ENCODE measurements around the gene GRID1. TPM values are rescaled to one million over a fixed set of nuclear protein-coding genes. Genes with fewer than 3 reads are reported as not detected.

Gene GRID1
- total and polyA plus RNA-seq, 2 experiments from 2014 or later: not detected

- in situ Hi-C loops (cut with MboI): no loop called here
- TF ChIP-seq EZH2 (IDR thresholded peaks at IDR 0.05; ENCODE audit: insufficient read depth, poor library complexity, severe bottlenecking) (no peak), EZH2phosphoT487 (IDR thresholded peaks at IDR 0.05; ENCODE audit: insufficient read depth, low read depth) (no peak)
- Histone ChIP-seq H3K36me3 (ENCODE audit: low read depth) (no peaks in the 10 kb centered on the region), H3K9ac (no peak overlapping the region), H3K4me1 (ENCODE audit: insufficient read depth) (no peaks in the 10 kb centered on the region), H3K79me2 (ENCODE audit: insufficient read depth) (no peaks in the 10 kb centered on the region), H3F3A (ENCODE audit: insufficient read depth) (no peaks in the 10 kb centered on the region), H3K4me2 (ENCODE audit: unreplicated experiment) (no peak overlapping the region), H4K20me1 (ENCODE audit: insufficient read depth) (no peaks in the 10 kb centered on the region), H2AFZ (no peak overlapping the region), H3K4me3 (no peak overlapping the region), H3K27me3 (replicated peaks; ENCODE audit: insufficient read depth) (no peaks in the 10 kb centered on the region), H3K27ac (no peak overlapping the region), H3K9me3 (ENCODE audit: low read depth) (no peaks in the 10 kb centered on the region), H3K9me2 (ENCODE audit: insufficient read depth) (no peaks in the 10 kb centered on the region)
- DNase-seq: no peak
- WGBS, 2 experiments (ENCODE audit: low coverage in 1 of 2, low lambda C conversion rate in 2 of 2, missing lambda C conversion rate in 2 of 2): 36 to 42% methylated on average over 18 of the region's 18 CpGs
Measured at GRCh38 chr10:86286236-86287109, 80.1 kb downstream of the GRID1 start.

- Histone ChIP-seq H3F3A (ENCODE audit: insufficient read depth) (no peaks in the 10 kb centered on the region), H3K9me3 (ENCODE audit: low read depth) (no peaks in the 10 kb centered on the region), H3K4me1 (ENCODE audit: insufficient read depth) (no peaks in the 10 kb centered on the region), H3K27me3 (replicated peaks; ENCODE audit: insufficient read depth) (no peaks in the 10 kb centered on the region), H3K27ac (no peak overlapping the region), H3K4me3 (no peak overlapping the region), H3K36me3 (ENCODE audit: low read depth) (no peaks in the 10 kb centered on the region), H2AFZ (no peak overlapping the region), H3K79me2 (ENCODE audit: insufficient read depth) (no peaks in the 10 kb centered on the region), H3K9me2 (ENCODE audit: insufficient read depth) (no peaks in the 10 kb centered on the region), H3K9ac (no peak overlapping the region), H3K4me2 (ENCODE audit: unreplicated experiment) (no peak overlapping the region), H4K20me1 (ENCODE audit: insufficient read depth) (no peaks in the 10 kb centered on the region)
- TF ChIP-seq EZH2 (IDR thresholded peaks at IDR 0.05; ENCODE audit: insufficient read depth, poor library complexity, severe bottlenecking) (no peak), EZH2phosphoT487 (IDR thresholded peaks at IDR 0.05; ENCODE audit: insufficient read depth, low read depth) (no peak)
- in situ Hi-C loops (cut with MboI): no loop called here
- 51 to 56% methylated on average over 10 of the region's 10 CpGs for WGBS, 2 experiments (ENCODE audit: low coverage in 1 of 2, low lambda C conversion rate in 2 of 2, missing lambda C conversion rate in 2 of 2)
- DNase-seq: no peak
Measured at GRCh38 chr10:86285136-86285790, 81.3 kb downstream of the GRID1 start.

GRCh38 chr10:86284355-86285105 is 82.1 kb downstream of the GRID1 start:
- H3K4me3 ChIP-seq: no peak overlapping the region
- no peak overlapping the region for H2AFZ ChIP-seq
- no peaks in the 10 kb centered on the region for H3K36me3 ChIP-seq (ENCODE audit: low read depth)
- H3K4me2 ChIP-seq (ENCODE audit: unreplicated experiment): no peak overlapping the region
- no peak for TF ChIP-seq EZH2phosphoT487 (IDR thresholded peaks at IDR 0.05; ENCODE audit: insufficient read depth, low read depth)
- TF ChIP-seq EZH2 (IDR thresholded peaks at IDR 0.05; ENCODE audit: insufficient read depth, poor library complexity, severe bottlenecking): no peak
- H3F3A ChIP-seq (ENCODE audit: insufficient read depth): no peaks in the 10 kb centered on the region
- H4K20me1 ChIP-seq (ENCODE audit: insufficient read depth): no peaks in the 10 kb centered on the region
- H3K4me1 ChIP-seq (ENCODE audit: insufficient read depth): no peaks in the 10 kb centered on the region
- whole genome bisulfite sequencing, 2 experiments (ENCODE audit: low coverage in 1 of 2, low lambda C conversion rate in 2 of 2, missing lambda C conversion rate in 2 of 2): 38 to 40% methylated on average over 10 to 11 of the region's 11 CpGs
- no peaks in the 10 kb centered on the region for H3K79me2 ChIP-seq (ENCODE audit: insufficient read depth)
- DNase-seq: no peak
- no peak overlapping the region for H3K9ac ChIP-seq
- in situ Hi-C loops (cut with MboI): no loop called here
- H3K27ac ChIP-seq: no peak overlapping the region
- no peaks in the 10 kb centered on the region for H3K27me3 ChIP-seq (replicated peaks; ENCODE audit: insufficient read depth)
- no peaks in the 10 kb centered on the region for H3K9me3 ChIP-seq (ENCODE audit: low read depth)
- H3K9me2 ChIP-seq (ENCODE audit: insufficient read depth): no peaks in the 10 kb centered on the region

- no peak overlapping the region for H3K27ac ChIP-seq
- H3K9ac ChIP-seq: no peak overlapping the region
- H3K9me2 ChIP-seq (ENCODE audit: insufficient read depth): no peaks in the 10 kb centered on the region
- H3K4me3 ChIP-seq: no peak overlapping the region
- H3F3A ChIP-seq (ENCODE audit: insufficient read depth): no peaks in the 10 kb centered on the region
- H3K4me2 ChIP-seq (ENCODE audit: unreplicated experiment): no peak overlapping the region
- 10 to 19% methylated on average over 1 of the region's 1 CpG for WGBS, 2 experiments (ENCODE audit: low coverage in 1 of 2, low lambda C conversion rate in 2 of 2, missing lambda C conversion rate in 2 of 2)
- in situ Hi-C loops (cut with MboI): no loop called here
- no peaks in the 10 kb centered on the region for H3K36me3 ChIP-seq (ENCODE audit: low read depth)
- no peaks in the 10 kb centered on the region for H3K4me1 ChIP-seq (ENCODE audit: insufficient read depth)
- H4K20me1 ChIP-seq (ENCODE audit: insufficient read depth): no peaks in the 10 kb centered on the region
- TF ChIP-seq EZH2 (IDR thresholded peaks at IDR 0.05; ENCODE audit: insufficient read depth, poor library complexity, severe bottlenecking) (no peak), EZH2phosphoT487 (IDR thresholded peaks at IDR 0.05; ENCODE audit: insufficient read depth, low read depth) (no peak)
- no peak overlapping the region for H2AFZ ChIP-seq
- no peaks in the 10 kb centered on the region for H3K9me3 ChIP-seq (ENCODE audit: low read depth)
- no peaks in the 10 kb centered on the region for H3K79me2 ChIP-seq (ENCODE audit: insufficient read depth)
- no peaks in the 10 kb centered on the region for H3K27me3 ChIP-seq (replicated peaks; ENCODE audit: insufficient read depth)
- DNase-seq: no peak
Measured at GRCh38 chr10:86283466-86284287, 82.9 kb downstream of the GRID1 start.
